BJ (cell line): ENCODE results near the gene USP17L27. TPM values are rescaled to one million over a fixed set of nuclear protein-coding genes. Genes with fewer than 3 reads are reported as not detected.
"Not testable (repeated sequence)": the region's sequence is repeated elsewhere in the genome, so short reads cannot be mapped to it uniquely, and the experiment has no call there.

Source experiments
- CTCF ChIA-PET: fragments of 350-600 bp; formaldehyde crosslinking; extraction: SDS; loops from one replicate; lab custom pipeline; 2021; ENCODE audit warnings: antibody characterized with exemption, inconsistent platforms; lab: Yijun Ruan, JAX
- POLR2A ChIA-PET: fragments of 300-600 bp; sonication (Branson Sonifier 250); formaldehyde crosslinking; extraction: SDS; loops from one replicate; lab custom pipeline; 2021; ENCODE audit warnings: antibody characterized with exemption; lab: Charles Lee
- DNase-seq: peaks from one replicate; pipeline ENCODE4 v3.0.0-alpha.2; 2011; ENCODE audit warnings: low read depth
- H3K27me3 ChIP-seq: 2 replicates; pipeline ENCODE4 v1.6.0; 2011; ENCODE audit warnings: low read length; ENCODE audit not compliant: control insufficient read depth, insufficient read depth
- H3K36me3 ChIP-seq: 2 replicates; pipeline ENCODE4 v1.5.1; 2011; ENCODE audit warnings: low read length; ENCODE audit not compliant: control insufficient read depth, insufficient read depth
- H3K4me3 ChIP-seq: 2 replicates; pipeline ENCODE4 v1.5.1; 2011; ENCODE audit warnings: low read depth, mild to moderate bottlenecking, control low read depth, low read length
- polyA minus RNA-seq: library from RNA; depleted of rRNA, polyadenylated mRNA; stranded (reverse); fragments of >200 nt; gene quantifications from 2 replicates; pipeline ENCODE4 v1.2.3, GENCODE V29; 2011; rRNA and poly(A)+ RNA removed
- polyA plus RNA-seq: library from polyadenylated mRNA; depleted of rRNA; stranded (reverse); fragments of >200 nt; gene quantifications from 2 replicates; pipeline ENCODE4 v1.2.3, GENCODE V29; 2011; rRNA removed

Gene USP17L27
- polyA plus RNA-seq (not detected in 2 replicates), polyA minus RNA-seq (not detected in 2 replicates)

- CTCF ChIA-PET, H3K27me3 ChIP-seq, H3K4me3 ChIP-seq, H3K36me3 ChIP-seq, POLR2A ChIA-PET, DNase-seq: not testable (repeated sequence)
Observed at GRCh38 chr4:9343848-9344247, at the start of gene USP17L27. TSS of gene USP17L27 (plus strand) at chr4:9344148. CDS start at chr4:9344148, 0 bp downstream.

GRCh38 chr4:9324191-9324590, 19.8 kb upstream of the USP17L27 start:
- H3K4me3 ChIP-seq, POLR2A ChIA-PET, DNase-seq, H3K36me3 ChIP-seq, H3K27me3 ChIP-seq, CTCF ChIA-PET: not testable (repeated sequence)

GRCh38 chr4:9324865-9325264, 19.1 kb upstream of the USP17L27 start, which contains the start of gene USP17L24:
TSS of gene USP17L24 (plus strand) at chr4:9325165. CDS start at chr4:9325165, 0 bp downstream.
- H3K27me3 ChIP-seq, H3K36me3 ChIP-seq, H3K4me3 ChIP-seq, POLR2A ChIA-PET, CTCF ChIA-PET, DNase-seq: not testable (repeated sequence)

- DNase-seq, POLR2A ChIA-PET, H3K4me3 ChIP-seq, H3K27me3 ChIP-seq, CTCF ChIA-PET, H3K36me3 ChIP-seq: not testable (repeated sequence)
Observed at GRCh38 chr4:9329611-9330010, 14.3 kb upstream of the USP17L27 start, which contains the start of gene USP17L25. TSS of gene USP17L25 (plus strand) at chr4:9329911. CDS start at chr4:9329911, 0 bp downstream.

- DNase-seq, POLR2A ChIA-PET, H3K36me3 ChIP-seq, H3K4me3 ChIP-seq, H3K27me3 ChIP-seq, CTCF ChIA-PET: not testable (repeated sequence)
Observed at GRCh38 chr4:9334358-9334757, 9.6 kb upstream of the USP17L27 start, which contains the start of gene USP17L26. TSS of gene USP17L26 (plus strand) at chr4:9334658. CDS start at chr4:9334658, 0 bp downstream.

GRCh38 chr4:9339103-9339502, 4.8 kb upstream of the USP17L27 start, which contains the start of gene USP17L5:
TSS of gene USP17L5 (plus strand) at chr4:9339403. CDS start at chr4:9339403, 0 bp downstream.
- CTCF ChIA-PET, H3K4me3 ChIP-seq, H3K36me3 ChIP-seq, H3K27me3 ChIP-seq, POLR2A ChIA-PET, DNase-seq: not testable (repeated sequence)

GRCh38 chr4:9348593-9348992, 4.6 kb downstream of the USP17L27 start, which contains the start of gene USP17L28:
TSS of gene USP17L28 (plus strand) at chr4:9348893. CDS start at chr4:9348893, 0 bp downstream.
- H3K4me3 ChIP-seq, H3K36me3 ChIP-seq, CTCF ChIA-PET, POLR2A ChIA-PET, H3K27me3 ChIP-seq, DNase-seq: not testable (repeated sequence)

- CTCF ChIA-PET, DNase-seq: not testable (repeated sequence)
Observed at GRCh38 chr4:9350866-9351265, 6.9 kb downstream of the USP17L27 start.

GRCh38 chr4:9353338-9353737, 9.4 kb downstream of the USP17L27 start, which contains the start of gene USP17L29:
TSS of gene USP17L29 (plus strand) at chr4:9353638. CDS start at chr4:9353638, 0 bp downstream.
- DNase-seq, H3K4me3 ChIP-seq, CTCF ChIA-PET, H3K36me3 ChIP-seq, H3K27me3 ChIP-seq, POLR2A ChIA-PET: not testable (repeated sequence)

More at GRCh38 chr4:9350866-9351265, 6.9 kb downstream of the USP17L27 start:
- H3K36me3 ChIP-seq, H3K4me3 ChIP-seq, H3K27me3 ChIP-seq, POLR2A ChIA-PET: not testable (repeated sequence)

- CTCF ChIA-PET, POLR2A ChIA-PET, H3K36me3 ChIP-seq, DNase-seq, H3K27me3 ChIP-seq, H3K4me3 ChIP-seq: not testable (repeated sequence)
Observed at GRCh38 chr4:9362829-9363228, 18.9 kb downstream of the USP17L27 start, which contains the start of gene USP17L30. TSS of gene USP17L30 (plus strand) at chr4:9363129. CDS start at chr4:9363129, 0 bp downstream.

- CTCF ChIA-PET: interaction anchor here (1.3 kb wide), 1 partner anchor 379 kb away, joined by 3 read pairs; no protein-coding TSS in a partner anchor
- H3K4me3 ChIP-seq, H3K27me3 ChIP-seq, H3K36me3 ChIP-seq, POLR2A ChIA-PET, DNase-seq: not testable (repeated sequence)
Observed at GRCh38 chr4:9379881-9380280, 35.9 kb downstream of the USP17L27 start.
